ENCODE measurements around the gene EDARADD. TPM values are rescaled to one million over a fixed set of nuclear protein-coding genes. Genes with fewer than 3 reads are reported as not detected.

EDARADD gene
- total and polyA plus RNA-seq, 2 of the 8 experiments (the other 6 are each of a cell fraction or from before 2014, with no cell fraction given) = 3.4 to 6.1 TPM

- TF ChIP-seq, protein P1, sequence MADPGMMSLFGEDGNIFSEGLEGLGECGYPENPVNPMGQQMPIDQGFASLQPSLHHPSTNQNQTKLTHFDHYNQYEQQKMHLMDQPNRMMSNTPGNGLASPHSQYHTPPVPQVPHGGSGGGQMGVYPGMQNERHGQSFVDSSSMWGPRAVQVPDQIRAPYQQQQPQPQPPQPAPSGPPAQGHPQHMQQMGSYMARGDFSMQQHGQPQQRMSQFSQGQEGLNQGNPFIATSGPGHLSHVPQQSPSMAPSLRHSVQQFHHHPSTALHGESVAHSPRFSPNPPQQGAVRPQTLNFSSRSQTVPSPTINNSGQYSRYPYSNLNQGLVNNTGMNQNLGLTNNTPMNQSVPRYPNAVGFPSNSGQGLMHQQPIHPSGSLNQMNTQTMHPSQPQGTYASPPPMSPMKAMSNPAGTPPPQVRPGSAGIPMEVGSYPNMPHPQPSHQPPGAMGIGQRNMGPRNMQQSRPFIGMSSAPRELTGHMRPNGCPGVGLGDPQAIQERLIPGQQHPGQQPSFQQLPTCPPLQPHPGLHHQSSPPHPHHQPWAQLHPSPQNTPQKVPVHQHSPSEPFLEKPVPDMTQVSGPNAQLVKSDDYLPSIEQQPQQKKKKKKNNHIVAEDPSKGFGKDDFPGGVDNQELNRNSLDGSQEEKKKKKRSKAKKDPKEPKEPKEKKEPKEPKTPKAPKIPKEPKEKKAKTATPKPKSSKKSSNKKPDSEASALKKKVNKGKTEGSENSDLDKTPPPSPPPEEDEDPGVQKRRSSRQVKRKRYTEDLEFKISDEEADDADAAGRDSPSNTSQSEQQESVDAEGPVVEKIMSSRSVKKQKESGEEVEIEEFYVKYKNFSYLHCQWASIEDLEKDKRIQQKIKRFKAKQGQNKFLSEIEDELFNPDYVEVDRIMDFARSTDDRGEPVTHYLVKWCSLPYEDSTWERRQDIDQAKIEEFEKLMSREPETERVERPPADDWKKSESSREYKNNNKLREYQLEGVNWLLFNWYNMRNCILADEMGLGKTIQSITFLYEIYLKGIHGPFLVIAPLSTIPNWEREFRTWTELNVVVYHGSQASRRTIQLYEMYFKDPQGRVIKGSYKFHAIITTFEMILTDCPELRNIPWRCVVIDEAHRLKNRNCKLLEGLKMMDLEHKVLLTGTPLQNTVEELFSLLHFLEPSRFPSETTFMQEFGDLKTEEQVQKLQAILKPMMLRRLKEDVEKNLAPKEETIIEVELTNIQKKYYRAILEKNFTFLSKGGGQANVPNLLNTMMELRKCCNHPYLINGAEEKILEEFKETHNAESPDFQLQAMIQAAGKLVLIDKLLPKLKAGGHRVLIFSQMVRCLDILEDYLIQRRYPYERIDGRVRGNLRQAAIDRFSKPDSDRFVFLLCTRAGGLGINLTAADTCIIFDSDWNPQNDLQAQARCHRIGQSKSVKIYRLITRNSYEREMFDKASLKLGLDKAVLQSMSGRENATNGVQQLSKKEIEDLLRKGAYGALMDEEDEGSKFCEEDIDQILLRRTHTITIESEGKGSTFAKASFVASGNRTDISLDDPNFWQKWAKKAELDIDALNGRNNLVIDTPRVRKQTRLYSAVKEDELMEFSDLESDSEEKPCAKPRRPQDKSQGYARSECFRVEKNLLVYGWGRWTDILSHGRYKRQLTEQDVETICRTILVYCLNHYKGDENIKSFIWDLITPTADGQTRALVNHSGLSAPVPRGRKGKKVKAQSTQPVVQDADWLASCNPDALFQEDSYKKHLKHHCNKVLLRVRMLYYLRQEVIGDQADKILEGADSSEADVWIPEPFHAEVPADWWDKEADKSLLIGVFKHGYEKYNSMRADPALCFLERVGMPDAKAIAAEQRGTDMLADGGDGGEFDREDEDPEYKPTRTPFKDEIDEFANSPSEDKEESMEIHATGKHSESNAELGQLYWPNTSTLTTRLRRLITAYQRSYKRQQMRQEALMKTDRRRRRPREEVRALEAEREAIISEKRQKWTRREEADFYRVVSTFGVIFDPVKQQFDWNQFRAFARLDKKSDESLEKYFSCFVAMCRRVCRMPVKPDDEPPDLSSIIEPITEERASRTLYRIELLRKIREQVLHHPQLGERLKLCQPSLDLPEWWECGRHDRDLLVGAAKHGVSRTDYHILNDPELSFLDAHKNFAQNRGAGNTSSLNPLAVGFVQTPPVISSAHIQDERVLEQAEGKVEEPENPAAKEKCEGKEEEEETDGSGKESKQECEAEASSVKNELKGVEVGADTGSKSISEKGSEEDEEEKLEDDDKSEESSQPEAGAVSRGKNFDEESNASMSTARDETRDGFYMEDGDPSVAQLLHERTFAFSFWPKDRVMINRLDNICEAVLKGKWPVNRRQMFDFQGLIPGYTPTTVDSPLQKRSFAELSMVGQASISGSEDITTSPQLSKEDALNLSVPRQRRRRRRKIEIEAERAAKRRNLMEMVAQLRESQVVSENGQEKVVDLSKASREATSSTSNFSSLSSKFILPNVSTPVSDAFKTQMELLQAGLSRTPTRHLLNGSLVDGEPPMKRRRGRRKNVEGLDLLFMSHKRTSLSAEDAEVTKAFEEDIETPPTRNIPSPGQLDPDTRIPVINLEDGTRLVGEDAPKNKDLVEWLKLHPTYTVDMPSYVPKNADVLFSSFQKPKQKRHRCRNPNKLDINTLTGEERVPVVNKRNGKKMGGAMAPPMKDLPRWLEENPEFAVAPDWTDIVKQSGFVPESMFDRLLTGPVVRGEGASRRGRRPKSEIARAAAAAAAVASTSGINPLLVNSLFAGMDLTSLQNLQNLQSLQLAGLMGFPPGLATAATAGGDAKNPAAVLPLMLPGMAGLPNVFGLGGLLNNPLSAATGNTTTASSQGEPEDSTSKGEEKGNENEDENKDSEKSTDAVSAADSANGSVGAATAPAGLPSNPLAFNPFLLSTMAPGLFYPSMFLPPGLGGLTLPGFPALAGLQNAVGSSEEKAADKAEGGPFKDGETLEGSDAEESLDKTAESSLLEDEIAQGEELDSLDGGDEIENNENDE (IDR thresholded peaks at IDR 0.05; ENCODE audit: insufficient replicate concordance, low read length) = no peak
- no peak for TF ChIP-seq SP1 (IDR thresholded peaks at IDR 0.05; ENCODE audit: low read depth, low read length)
- TF ChIP-seq NANOG (IDR thresholded peaks at IDR 0.05; ENCODE audit: insufficient read depth, low read depth, low read length, poor library complexity, severe bottlenecking) = no peak
- peak in 2 of 3 experiments; percentile 44 to 62; a peak in 3 of 4 replicates for TF ChIP-seq CTCF (IDR thresholded peaks at IDR 0.05; ENCODE audit: control extremely low read depth in 1 of 3, insufficient read depth in 1 of 3, low read depth in 1 of 3, low read length in 3 of 3)
- TF ChIP-seq TAF7 (optimal IDR thresholded peaks at IDR 0.05; ENCODE audit: borderline replicate concordance, low read depth, low read length) = no peak
- no peak for TF ChIP-seq ATF2 (IDR thresholded peaks at IDR 0.05; ENCODE audit: low read length)
These were observed 48.4 kb upstream of the EDARADD start (continued) for GRCh38 chr1:236345728-236346127.
